Cardiac atrium fibroblast (primary cell): ENCODE results near the gene MTNR1B. TPM values are rescaled to one million over a fixed set of nuclear protein-coding genes. Genes with fewer than 3 reads are reported as not detected.

Source experiments
- total RNA-seq: library from RNA; depleted of rRNA; stranded (reverse); fragments of >200 nt; gene quantifications from 2 replicates; pipeline ENCODE4 v1.2.3, GENCODE V29; 2015

The MTNR1B gene
- not detected in 2 replicates for total RNA-seq

DNA sequence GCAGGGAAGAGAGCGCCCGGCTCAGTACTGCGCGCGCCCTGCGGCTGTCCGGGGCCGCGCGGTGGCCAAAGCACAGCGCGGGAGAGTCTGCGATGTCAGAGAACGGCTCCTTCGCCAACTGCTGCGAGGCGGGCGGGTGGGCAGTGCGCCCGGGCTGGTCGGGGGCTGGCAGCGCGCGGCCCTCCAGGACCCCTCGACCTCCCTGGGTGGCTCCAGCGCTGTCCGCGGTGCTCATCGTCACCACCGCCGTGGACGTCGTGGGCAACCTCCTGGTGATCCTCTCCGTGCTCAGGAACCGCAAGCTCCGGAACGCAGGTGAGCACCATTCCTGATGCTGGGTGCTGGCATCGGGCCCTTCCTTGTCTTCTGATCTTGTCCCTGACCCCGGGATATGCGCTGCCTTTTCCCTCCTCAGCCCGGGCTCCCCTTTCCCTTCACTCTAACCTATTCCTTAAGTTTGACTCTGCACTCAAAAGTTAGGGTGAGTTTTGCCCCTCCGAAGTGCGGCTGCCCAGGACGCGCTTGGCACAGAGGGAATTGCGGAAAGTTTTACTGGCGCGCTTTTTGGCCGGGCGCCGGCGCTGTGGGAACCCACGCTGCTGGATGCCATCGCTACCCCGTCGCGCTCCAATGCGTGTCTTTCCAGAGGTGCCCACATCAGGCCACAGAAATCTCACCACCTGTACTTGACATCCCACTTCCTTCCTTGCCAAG, at the start of gene MTNR1B:
TSS of gene MTNR1B (plus strand) at position 18 of the 714 bp plus-strand sequence. CDS start at position 93, 75 bp downstream.

Other genes with a start within 250 kb of the MTNR1B start
- 7.8 and 11.0 TPM in 2 replicates for gene SLC36A4, start 228.3 kb downstream of the MTNR1B start, total RNA-seq